Transverse colon (tissue), 4 donors: ENCODE results near the gene BPIFB3. TPM values are rescaled to one million over a fixed set of nuclear protein-coding genes. Genes with fewer than 3 reads are reported as not detected.

Source experiments
- DNase-seq: peaks from one replicate; pipeline ENCODE4 v3.0.0-alpha.2; 2019
- H3K27ac ChIP-seq, 4 donors: fragments of 200-600 bp; sonication (generic); 2 replicates each; pipeline ENCODE4 v1.5.1; 2016 to 2018; ENCODE audit warnings: inconsistent platforms in 4 of 4
- H3K27me3 ChIP-seq: fragments of 200-600 bp; sonication (generic); 2 replicates; pipeline ENCODE4 v1.5.1; 2017; ENCODE audit warnings: inconsistent platforms
- H3K36me3 ChIP-seq, 4 donors: fragments of 200-600 bp; sonication (generic); 2 replicates each; pipeline ENCODE4 v1.5.1; 2017 to 2019; ENCODE audit warnings: inconsistent platforms in 4 of 4
- H3K4me1 ChIP-seq, 4 donors: fragments of 200-600 bp; sonication (generic); 2 replicates each; pipeline ENCODE4 v1.5.1; 2017 to 2020; ENCODE audit warnings: inconsistent platforms in 4 of 4
- H3K4me3 ChIP-seq, 4 donors: fragments of 200-600 bp; sonication (generic); 1 replicate in 1 of 4; 2 replicates in 3 of 4; pipeline versions ENCODE4 v1.5.1 to v1.6.1; 2017 to 2019; ENCODE audit warnings: inconsistent platforms in 4 of 4
- H3K9me3 ChIP-seq, 2 donors: fragments of 200-600 bp; sonication (generic); 2 replicates each; pipeline ENCODE4 v1.5.1; 2017 to 2019; ENCODE audit warnings: inconsistent platforms in 2 of 2
- EP300 ChIP-seq: sonication (generic); formaldehyde crosslinking; IDR thresholded peaks from one replicate; pipeline ENCODE4 v1.6.1; 2017; ENCODE audit warnings: antibody characterized with exemption, low read depth
- POLR2A ChIP-seq: fragments of 450-650 bp; IDR thresholded peaks from one replicate; pipeline ENCODE4 v1.6.1; 2016; ENCODE audit warnings: antibody characterized with exemption, mild to moderate bottlenecking, moderate library complexity
- POLR2AphosphoS5 ChIP-seq, 3 donors: sonication (generic); formaldehyde crosslinking; IDR thresholded peaks; one replicate each; pipeline ENCODE4 v1.6.1; 2016; ENCODE audit warnings: antibody characterized with exemption in 3 of 3
- WGBS, 2 donors: methylation state at CpG; one replicate each; pipeline ENCODE4 v1.1.5; 2018; ENCODE audit warnings: low coverage in 1 of 2; 5-methylcytosine and 5-hydroxymethylcytosine counted together
- in situ Hi-C, 4 donors: fragments of 200-750 bp; cut with MboI; loops; one replicate each; pipeline versions ENCODE4 v1.15.0 to v1.15.1; 2017; ENCODE audit warnings: low sequenced_read_pairs in 3 of 4, low pct_ligation_motif_present in 1 of 4, low pct_unique_long_range_greater_than_20kb in 1 of 4
- intact Hi-C: fragments of 100-400 bp; cut with DNase I; formaldehyde crosslinking; loops from one replicate; pipeline ENCODE4 v1.15.1; 2023; ENCODE audit warnings: low total_unique reads
- total RNA-seq, 4 donors: library from RNA; depleted of rRNA; stranded (reverse); fragments of >200 nt; gene quantifications; one replicate each; pipeline ENCODE4 v1.1.0, GENCODE V29; 2016
- TF ChIP-seq, protein P1 (sequence below), 5 experiments: fragments of 200-600 bp in 3 of 5; fragments of 450-650 bp in 2 of 5; sonication (generic) in 3 of 5; IDR thresholded peaks; 1 replicate in 2 of 5; 2 replicates in 3 of 5; pipeline ENCODE4 v1.5.1; 2016 to 2017; ENCODE audit warnings: antibody characterized with exemption in 5 of 5, inconsistent platforms in 3 of 5, mild to moderate bottlenecking in 2 of 5, moderate library complexity in 1 of 5

Gene BPIFB3
- total RNA-seq, 4 donors from 2014 or later, result not detected

DNA sequence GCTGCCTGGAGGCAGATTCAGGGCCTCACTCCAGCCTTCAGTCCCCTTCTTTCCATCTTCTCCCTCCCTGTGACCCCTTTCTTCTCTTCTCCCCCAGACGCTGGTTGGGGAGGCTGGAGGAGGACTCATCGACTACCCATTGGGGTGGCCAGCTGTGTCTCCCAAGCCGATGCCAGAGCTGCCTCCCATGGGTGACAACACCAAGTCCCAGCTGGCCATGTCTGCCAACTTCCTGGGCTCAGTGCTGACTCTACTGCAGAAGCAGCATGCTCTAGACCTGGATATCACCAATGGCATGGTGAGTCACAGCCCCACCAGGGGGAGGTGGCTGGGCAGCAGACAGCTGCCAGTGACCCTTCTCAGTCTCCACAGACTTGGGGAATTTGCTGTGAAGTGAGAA, 38.7 kb downstream of the BPIFB3 start:
- Histone ChIP-seq H3K4me1 (no peaks in the 10 kb centered on the region), H3K27me3 (no peaks in the 10 kb centered on the region), H3K36me3 (no peaks in the 10 kb centered on the region), H3K4me3 (no peak overlapping the region), H3K9me3 (no peaks in the 10 kb centered on the region), H3K27ac (no peak overlapping the region)
- TF ChIP-seq EP300 (no peak), POLR2A (no peak), POLR2AphosphoS5 (IDR thresholded peaks at IDR 0.05) (no peak)
- TF ChIP-seq, protein P1, sequence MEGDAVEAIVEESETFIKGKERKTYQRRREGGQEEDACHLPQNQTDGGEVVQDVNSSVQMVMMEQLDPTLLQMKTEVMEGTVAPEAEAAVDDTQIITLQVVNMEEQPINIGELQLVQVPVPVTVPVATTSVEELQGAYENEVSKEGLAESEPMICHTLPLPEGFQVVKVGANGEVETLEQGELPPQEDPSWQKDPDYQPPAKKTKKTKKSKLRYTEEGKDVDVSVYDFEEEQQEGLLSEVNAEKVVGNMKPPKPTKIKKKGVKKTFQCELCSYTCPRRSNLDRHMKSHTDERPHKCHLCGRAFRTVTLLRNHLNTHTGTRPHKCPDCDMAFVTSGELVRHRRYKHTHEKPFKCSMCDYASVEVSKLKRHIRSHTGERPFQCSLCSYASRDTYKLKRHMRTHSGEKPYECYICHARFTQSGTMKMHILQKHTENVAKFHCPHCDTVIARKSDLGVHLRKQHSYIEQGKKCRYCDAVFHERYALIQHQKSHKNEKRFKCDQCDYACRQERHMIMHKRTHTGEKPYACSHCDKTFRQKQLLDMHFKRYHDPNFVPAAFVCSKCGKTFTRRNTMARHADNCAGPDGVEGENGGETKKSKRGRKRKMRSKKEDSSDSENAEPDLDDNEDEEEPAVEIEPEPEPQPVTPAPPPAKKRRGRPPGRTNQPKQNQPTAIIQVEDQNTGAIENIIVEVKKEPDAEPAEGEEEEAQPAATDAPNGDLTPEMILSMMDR (IDR thresholded peaks at IDR 0.05), result no peak
- intact Hi-C loops (no loop called here), in situ Hi-C loops (no loop called here)
- no peak for DNase-seq
- 69 to 100% methylated on average over 1 to 3 of the region's 3 CpGs for WGBS, 2 donors

- Histone ChIP-seq H3K4me1 (no peaks in the 10 kb centered on the region), H3K27ac (no peak overlapping the region), H3K4me3 (no peak overlapping the region), H3K9me3 (no peaks in the 10 kb centered on the region), H3K36me3 (no peaks in the 10 kb centered on the region), H3K27me3 (no peaks in the 10 kb centered on the region)
- TF ChIP-seq POLR2A (no peak), EP300 (no peak), POLR2AphosphoS5 (IDR thresholded peaks at IDR 0.05) (no peak)
- TF ChIP-seq, protein P1 (IDR thresholded peaks at IDR 0.05), result no peak
- in situ Hi-C loops, result no loop called here
- intact Hi-C loops, result no loop called here
- 70 to 79% methylated on average over 1 of the region's 1 CpG for WGBS, 2 donors
- DNase-seq, result no peak
Measured at GRCh38 chr20:33093074-33093473, 39.4 kb downstream of the BPIFB3 start.

DNA sequence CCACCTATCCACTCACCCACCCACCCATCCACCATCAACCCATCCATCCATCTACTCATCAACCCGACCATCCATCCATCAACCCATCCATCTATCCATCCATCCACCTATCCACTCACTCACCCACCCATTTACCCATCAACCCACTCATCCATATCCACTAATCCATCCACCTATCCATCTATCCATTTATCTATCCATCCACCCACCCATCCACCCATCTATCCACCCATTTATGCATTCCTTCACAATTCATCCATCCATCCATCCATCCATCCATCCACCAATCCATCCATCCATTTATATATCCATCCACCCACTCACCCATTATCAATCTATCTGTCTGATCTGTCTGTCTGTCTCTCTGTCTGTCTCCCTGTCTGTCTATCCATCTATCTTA, 39.9 kb downstream of the BPIFB3 start:
- 10 to 45% methylated on average over 1 of the region's 1 CpG for WGBS, 2 donors
- Histone ChIP-seq H3K4me1 (no peaks in the 10 kb centered on the region), H3K4me3 (no peak overlapping the region), H3K36me3 (no peaks in the 10 kb centered on the region), H3K27ac (no peak overlapping the region), H3K27me3 (no peaks in the 10 kb centered on the region), H3K9me3 (no peaks in the 10 kb centered on the region)
- DNase-seq, result no peak
- TF ChIP-seq POLR2AphosphoS5 (IDR thresholded peaks at IDR 0.05) (no peak), EP300 (no peak), POLR2A (no peak)
- TF ChIP-seq, protein P1 (IDR thresholded peaks at IDR 0.05), result no peak
- in situ Hi-C loops, result no loop called here
- intact Hi-C loops, result no loop called here

DNA sequence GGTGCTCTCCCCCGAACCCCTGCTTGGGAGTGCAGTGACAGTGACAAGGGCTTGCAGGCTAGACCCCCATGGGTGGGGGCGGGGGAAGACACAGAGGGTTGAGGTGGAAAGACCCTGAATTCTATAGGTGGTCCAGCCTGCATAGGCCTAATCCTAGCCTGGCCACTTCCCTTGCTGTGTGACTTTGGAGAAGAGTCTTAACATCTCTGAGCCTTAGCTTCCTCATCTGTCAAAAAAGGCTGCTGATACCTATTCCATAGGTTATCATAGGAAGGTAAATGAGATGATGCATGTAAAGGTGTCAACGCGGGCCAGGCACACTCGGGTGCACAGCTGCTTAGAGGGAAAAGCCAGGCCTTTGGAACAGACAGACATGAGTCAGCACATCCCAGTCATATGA, 41.5 kb downstream of the BPIFB3 start:
- intact Hi-C loops, result no loop called here
- 93 to 100% methylated on average over 1 to 5 of the region's 5 CpGs for WGBS, 2 donors
- in situ Hi-C loops, result no loop called here

More for the DNA sequence above, 41.5 kb downstream of the BPIFB3 start:
- Histone ChIP-seq H3K27me3 (no peaks in the 10 kb centered on the region), H3K4me1 (no peaks in the 10 kb centered on the region), H3K36me3 (no peaks in the 10 kb centered on the region), H3K4me3 (no peak overlapping the region), H3K9me3 (no peaks in the 10 kb centered on the region), H3K27ac (no peak overlapping the region)
- DNase-seq, result no peak
- TF ChIP-seq EP300 (no peak), POLR2A (no peak), POLR2AphosphoS5 (IDR thresholded peaks at IDR 0.05) (no peak)
- TF ChIP-seq, protein P1 (IDR thresholded peaks at IDR 0.05), result no peak
